ENCODE measurements around the gene DOCK11.
"Not testable (repeated sequence)": the region's sequence is repeated elsewhere in the genome, so short reads cannot be mapped to it uniquely, and the experiment has no call there.

- TF ChIP-seq ZNF623 (tag by site-specific recombination; IDR thresholded peaks at IDR 0.05); KLF1 (tag by site-specific recombination; IDR thresholded peaks at IDR 0.05); PATZ1 (tag by site-specific recombination; IDR thresholded peaks at IDR 0.05); YY1 (tag by site-specific recombination; IDR thresholded peaks at IDR 0.05); PBX3 (CRISPR knock-in tag; IDR thresholded peaks at IDR 0.05); ZNF426 (tag by site-specific recombination; IDR thresholded peaks at IDR 0.05); GFI1B (tag by site-specific recombination; IDR thresholded peaks at IDR 0.05); ZNF324 (tag by site-specific recombination; IDR thresholded peaks at IDR 0.05); REST (tag by site-specific recombination; IDR thresholded peaks at IDR 0.05): not testable (repeated sequence)
- TF ChIP-seq, protein P1, sequence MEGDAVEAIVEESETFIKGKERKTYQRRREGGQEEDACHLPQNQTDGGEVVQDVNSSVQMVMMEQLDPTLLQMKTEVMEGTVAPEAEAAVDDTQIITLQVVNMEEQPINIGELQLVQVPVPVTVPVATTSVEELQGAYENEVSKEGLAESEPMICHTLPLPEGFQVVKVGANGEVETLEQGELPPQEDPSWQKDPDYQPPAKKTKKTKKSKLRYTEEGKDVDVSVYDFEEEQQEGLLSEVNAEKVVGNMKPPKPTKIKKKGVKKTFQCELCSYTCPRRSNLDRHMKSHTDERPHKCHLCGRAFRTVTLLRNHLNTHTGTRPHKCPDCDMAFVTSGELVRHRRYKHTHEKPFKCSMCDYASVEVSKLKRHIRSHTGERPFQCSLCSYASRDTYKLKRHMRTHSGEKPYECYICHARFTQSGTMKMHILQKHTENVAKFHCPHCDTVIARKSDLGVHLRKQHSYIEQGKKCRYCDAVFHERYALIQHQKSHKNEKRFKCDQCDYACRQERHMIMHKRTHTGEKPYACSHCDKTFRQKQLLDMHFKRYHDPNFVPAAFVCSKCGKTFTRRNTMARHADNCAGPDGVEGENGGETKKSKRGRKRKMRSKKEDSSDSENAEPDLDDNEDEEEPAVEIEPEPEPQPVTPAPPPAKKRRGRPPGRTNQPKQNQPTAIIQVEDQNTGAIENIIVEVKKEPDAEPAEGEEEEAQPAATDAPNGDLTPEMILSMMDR (tag by site-specific recombination; IDR thresholded peaks at IDR 0.05) = not testable (repeated sequence)
- TF ChIP-seq, protein P2, sequence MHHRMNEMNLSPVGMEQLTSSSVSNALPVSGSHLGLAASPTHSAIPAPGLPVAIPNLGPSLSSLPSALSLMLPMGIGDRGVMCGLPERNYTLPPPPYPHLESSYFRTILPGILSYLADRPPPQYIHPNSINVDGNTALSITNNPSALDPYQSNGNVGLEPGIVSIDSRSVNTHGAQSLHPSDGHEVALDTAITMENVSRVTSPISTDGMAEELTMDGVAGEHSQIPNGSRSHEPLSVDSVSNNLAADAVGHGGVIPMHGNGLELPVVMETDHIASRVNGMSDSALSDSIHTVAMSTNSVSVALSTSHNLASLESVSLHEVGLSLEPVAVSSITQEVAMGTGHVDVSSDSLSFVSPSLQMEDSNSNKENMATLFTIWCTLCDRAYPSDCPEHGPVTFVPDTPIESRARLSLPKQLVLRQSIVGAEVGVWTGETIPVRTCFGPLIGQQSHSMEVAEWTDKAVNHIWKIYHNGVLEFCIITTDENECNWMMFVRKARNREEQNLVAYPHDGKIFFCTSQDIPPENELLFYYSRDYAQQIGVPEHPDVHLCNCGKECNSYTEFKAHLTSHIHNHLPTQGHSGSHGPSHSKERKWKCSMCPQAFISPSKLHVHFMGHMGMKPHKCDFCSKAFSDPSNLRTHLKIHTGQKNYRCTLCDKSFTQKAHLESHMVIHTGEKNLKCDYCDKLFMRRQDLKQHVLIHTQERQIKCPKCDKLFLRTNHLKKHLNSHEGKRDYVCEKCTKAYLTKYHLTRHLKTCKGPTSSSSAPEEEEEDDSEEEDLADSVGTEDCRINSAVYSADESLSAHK (tag by site-specific recombination; IDR thresholded peaks at IDR 0.05) = not testable (repeated sequence)
Observed at GRCh38 chrX:118586206-118586605, 90.6 kb downstream of the DOCK11 start.

All from HEK293 (cell line).